OCI-LY3 (cell line): ENCODE data around the gene PYGO1.
"Not testable (repeated sequence)": the region's sequence is repeated elsewhere in the genome, so short reads cannot be mapped to it uniquely, and the experiment has no call there.

Experiments
- EZH2phosphoT487 ChIP-seq: fragments of 200-600 bp; shearing (Covaris generic); IDR thresholded peaks from 2 replicates; pipeline ENCODE4 v1.6.1; 2018; ENCODE audit warnings: antibody characterized with exemption, mixed run types, low read depth
- TF ChIP-seq, protein P1 (sequence below): fragments of 200-600, 300-600 bp; sonication (generic); IDR thresholded peaks from 2 replicates; pipeline ENCODE4 v1.5.1; 2014; ENCODE audit warnings: antibody characterized with exemption, low read length, low read depth

DNA sequence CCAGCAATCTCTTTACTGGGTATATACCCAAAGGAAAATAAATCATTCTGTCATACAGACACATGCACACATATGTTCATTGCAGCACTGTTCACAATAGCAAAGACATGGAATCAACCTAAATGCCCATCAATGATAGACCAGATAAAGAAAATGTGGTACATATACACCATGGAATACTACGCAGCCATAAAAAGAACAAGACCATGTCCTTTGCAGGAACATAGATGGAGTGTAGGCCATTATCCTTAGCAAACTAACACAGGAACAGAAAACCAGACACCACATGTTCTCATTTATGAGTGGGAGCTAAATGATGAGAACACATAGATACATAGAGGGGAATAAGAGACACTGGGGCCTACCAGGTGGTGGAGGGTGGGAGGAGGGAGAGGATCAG is 4.9 kb upstream of the PYGO1 start:
- TF ChIP-seq, protein P1, sequence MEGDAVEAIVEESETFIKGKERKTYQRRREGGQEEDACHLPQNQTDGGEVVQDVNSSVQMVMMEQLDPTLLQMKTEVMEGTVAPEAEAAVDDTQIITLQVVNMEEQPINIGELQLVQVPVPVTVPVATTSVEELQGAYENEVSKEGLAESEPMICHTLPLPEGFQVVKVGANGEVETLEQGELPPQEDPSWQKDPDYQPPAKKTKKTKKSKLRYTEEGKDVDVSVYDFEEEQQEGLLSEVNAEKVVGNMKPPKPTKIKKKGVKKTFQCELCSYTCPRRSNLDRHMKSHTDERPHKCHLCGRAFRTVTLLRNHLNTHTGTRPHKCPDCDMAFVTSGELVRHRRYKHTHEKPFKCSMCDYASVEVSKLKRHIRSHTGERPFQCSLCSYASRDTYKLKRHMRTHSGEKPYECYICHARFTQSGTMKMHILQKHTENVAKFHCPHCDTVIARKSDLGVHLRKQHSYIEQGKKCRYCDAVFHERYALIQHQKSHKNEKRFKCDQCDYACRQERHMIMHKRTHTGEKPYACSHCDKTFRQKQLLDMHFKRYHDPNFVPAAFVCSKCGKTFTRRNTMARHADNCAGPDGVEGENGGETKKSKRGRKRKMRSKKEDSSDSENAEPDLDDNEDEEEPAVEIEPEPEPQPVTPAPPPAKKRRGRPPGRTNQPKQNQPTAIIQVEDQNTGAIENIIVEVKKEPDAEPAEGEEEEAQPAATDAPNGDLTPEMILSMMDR: not testable (repeated sequence)
- TF ChIP-seq EZH2phosphoT487: not testable (repeated sequence)
